HG02884 (cell line): ENCODE measurements around the gene NKD2.

Experiments used
- ATAC-seq: cut with Tn5 transposase; IDR thresholded peaks from one replicate; pipeline ENCODE4 v1.9.1; 2021; ENCODE audit warnings: mild to moderate bottlenecking, moderate library complexity; ENCODE audit not compliant: unreplicated experiment

NKD2 gene

DNA sequence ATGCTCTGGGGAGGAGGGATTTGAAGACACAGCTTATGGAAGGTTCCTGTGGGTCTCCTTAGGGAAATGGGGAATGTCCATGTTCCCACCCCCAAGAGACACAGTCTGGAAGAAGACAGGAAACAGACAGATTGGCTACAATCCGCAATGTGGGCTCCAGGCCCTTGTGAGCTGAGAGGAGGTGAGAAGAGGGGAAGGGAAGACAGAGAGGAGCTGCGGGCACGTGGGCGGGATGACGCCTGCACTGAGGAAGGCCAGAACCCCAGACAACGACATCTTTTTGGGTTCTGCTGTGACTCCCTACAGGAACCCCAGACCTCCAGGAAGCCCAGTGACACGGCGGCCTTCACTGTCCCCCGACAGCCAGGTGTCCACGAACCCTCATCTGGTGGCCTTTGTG, 29.9 kb upstream of the NKD2 start:
- ATAC-seq = no peak

DNA sequence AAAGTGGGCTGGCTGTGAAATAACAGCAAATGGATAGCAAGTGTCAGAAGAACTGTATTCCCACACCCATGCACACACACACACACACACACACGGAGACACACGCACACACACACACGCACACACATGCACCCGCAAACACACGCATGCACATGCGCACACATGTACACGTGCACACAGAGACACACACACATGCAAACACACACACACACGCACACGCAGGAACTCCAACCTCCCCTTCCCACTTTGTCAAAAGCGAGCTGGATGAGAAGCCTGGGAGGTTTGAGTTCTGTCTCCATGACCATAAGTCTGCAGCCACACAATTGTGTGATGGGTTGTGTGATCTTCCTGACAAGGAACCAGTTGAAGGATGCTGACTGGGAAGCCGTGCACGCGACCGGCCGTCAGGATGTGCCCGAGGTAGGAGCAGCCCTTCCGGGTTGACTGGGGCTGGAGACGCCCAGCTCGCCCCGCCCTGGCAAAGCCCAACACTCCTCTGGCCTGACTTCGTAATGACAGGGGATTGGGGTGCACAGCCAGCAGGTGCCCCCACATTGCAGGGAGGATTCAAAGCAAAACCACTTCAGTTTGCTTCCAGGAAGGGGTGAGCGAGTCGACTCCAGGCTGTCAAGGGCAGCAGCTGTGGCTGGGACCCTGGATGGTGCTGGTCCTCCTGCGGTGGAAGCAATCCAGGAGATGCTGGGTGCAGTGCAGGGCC, 29.3 kb upstream of the NKD2 start:
- no peak for ATAC-seq

- ATAC-seq = no peak
Measured at GRCh38 chr5:980001-980588, 28.5 kb upstream of the NKD2 start.

DNA sequence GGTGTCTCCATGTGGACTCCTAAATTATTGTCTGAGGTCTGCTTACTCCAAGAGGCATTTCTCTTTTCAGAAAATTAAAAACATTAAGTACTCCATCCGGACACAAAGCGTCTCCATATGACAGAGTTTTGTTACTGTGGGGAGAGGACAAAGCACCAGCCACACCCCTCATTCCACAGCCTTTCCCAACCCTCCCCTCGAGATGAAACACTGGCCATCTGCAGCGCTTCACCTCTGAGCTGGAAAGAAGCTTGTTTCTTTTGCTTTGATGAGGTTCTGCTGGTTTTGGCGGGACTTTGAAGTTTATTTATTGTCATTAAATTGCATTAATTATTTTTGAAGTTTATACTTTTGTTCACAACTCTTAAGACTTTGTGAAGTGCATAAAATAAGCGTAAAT, 27.6 kb upstream of the NKD2 start:
- ATAC-seq = no peak

DNA sequence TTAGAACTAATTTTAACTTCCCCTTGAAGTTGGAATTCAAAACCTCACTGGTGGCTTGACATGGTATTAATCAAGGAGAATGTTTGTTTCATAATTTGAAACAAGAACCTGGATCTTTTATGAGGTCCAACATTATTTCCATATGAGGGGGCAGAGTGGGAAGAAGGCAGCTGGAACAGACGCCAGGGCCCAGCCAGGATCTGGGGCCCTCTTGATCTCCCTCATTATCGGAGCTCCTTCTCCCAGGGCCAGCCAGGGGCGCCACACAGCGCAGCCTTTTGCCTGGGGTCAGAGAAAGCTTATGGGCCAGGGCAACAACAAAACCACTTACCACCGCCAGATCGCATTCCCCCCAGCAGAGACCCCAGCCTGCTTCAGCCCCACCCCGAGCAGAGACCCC, 27.1 kb upstream of the NKD2 start:
- no peak for ATAC-seq

GRCh38 chr5:982377-983237, 26.0 kb upstream of the NKD2 start:
- ATAC-seq = no peak

DNA sequence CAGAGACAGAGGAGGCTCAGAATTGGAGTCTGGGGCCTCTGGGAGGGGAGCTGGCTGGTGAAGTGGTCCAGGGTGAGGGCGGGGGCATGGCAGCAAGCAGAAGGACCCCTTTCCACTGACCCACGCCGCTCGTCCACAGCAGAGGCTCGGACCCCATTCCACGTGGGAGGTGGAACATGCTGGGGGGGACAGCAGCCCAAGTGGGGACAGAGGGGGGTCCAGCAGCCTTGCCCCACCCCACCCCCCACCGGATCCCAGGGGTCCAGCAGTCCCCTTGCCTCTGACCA, 25.4 kb upstream of the NKD2 start:
- ATAC-seq = no peak

DNA sequence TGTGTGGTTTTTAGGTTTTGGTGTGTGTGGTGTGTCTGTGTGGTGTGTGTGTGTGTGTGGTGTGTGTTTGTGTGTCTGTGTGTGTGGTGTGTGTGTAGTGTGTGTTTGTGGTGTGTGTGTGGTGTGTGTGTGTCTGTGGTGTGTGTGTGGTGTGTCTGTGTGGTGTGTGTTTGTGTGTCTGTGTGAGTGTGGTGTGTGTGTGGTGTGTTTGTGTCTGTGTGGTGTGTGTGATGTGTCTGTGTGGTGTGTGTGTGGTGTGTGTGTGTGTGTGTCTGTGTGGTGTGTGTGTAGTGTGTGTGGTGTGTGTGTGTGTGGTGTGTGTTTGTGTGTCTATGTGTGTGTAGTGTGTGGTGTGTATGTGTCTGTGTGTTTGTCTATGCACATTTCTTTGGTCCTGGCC, 25.0 kb upstream of the NKD2 start:
- ATAC-seq = no peak

DNA sequence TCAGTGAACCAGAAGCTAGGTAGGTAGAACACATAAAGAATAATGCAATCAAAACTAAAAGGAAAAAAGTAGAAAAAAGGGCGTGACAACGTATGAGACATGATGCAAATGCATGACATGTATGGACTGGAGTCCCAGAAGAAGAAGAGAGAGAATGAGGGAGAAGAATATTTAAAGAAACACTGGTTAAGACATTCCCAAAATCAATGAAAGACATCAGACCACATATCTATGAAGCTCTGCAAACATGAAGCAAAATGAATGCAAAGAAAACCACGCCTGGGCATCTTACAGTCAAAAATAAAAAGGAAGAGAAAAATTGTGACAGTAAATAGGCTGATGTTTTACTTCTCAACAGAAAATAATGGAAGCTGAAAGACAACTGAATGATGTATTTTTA, 23.8 kb upstream of the NKD2 start:
- ATAC-seq = no peak

- ATAC-seq = no peak
Measured at GRCh38 chr5:987761-988160, 20.8 kb upstream of the NKD2 start.

DNA sequence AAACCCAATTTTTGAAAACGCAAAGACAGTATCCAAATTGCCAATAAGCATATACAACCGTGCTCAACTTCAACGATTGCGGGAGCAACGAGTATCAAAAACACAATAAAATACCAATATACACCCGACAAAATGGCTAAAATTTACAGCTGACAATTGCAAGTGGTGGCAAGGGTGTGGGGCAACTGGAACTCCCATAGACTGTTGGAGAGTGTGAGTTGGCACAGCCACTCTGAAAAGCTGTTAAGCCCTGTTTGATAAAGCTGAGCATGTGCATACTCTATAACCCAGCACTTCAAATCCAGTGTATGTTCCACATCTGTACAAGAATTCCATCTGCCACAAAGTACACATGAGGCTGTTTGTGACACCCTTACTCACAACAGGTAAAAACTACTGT, 20.3 kb upstream of the NKD2 start:
- no peak for ATAC-seq

- no peak for ATAC-seq
Measured at GRCh38 chr5:989961-990530, 18.6 kb upstream of the NKD2 start.

- ATAC-seq = no peak
Measured at GRCh38 chr5:991472-992267, 16.9 kb upstream of the NKD2 start.

GRCh38 chr5:994272-994607, 14.4 kb upstream of the NKD2 start:
- ATAC-seq = no peak

DNA sequence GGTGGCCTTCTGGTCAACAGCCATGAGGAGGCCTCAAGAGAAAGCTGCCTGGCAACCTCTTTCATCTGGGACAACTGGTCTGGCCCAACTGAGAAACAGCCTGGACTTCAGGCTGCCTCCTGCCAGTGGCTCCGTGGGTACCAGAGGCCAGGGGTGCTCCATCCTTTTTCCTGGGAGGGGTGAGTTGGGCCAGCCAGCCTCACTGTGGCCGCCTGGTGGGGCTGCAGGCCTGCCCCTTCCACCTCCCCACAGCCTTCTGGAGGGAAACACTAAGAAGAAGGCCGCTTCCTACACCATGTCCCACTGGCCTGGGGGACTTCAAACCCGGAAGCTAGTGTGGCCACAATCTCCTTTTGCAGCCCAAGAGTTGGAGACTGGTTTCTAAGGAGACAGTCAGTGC, 13.8 kb upstream of the NKD2 start:
- no peak for ATAC-seq

- ATAC-seq = no peak
Measured at GRCh38 chr5:995318-995717, 13.3 kb upstream of the NKD2 start.

- ATAC-seq = no peak
Measured at GRCh38 chr5:997001-997474, 11.6 kb upstream of the NKD2 start.

DNA sequence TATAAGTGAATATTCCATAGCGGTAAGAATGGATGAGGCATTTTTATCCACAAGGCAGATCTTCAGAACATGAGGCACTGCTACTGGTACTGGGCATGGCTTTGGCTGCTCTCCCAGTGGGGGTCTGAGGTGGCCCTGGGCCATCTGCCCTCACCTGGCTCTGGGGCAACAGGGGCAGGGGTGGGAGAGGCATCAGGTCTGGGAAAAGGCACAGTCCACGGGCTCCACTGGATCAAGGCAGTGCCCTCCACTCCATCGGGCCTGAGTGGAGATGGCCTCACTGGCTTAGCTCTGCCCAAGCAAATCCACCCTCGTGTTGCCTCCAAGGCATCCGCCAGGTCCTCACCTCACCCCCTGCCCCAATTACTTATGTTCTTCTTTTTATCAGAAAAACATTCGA, 10.9 kb upstream of the NKD2 start:
- ATAC-seq = no peak

GRCh38 chr5:998246-999031, 10.2 kb upstream of the NKD2 start:
- no peak for ATAC-seq

DNA sequence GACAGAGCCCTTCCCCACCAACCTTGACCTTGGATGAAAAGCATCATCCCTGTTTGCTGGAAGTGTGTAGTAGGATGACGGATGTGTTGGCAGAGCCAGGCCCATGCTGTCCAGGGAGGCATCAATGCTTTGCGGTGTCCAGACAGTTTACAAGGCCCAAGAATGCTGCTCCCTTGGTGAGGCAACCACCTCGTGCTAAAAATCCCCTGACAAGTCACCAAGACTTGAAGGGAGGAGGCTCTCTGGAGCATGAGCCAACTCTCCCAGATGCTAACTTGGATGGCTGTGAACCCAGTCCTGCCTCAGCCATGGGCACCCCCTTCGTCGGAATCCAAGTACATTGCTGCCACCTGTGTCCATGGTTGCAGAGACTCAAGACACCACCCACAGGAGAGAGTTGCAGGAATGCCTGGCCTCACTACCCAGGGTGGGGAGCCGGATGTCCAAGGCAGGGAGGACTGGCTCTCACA, 9.5 kb upstream of the NKD2 start:
- no peak for ATAC-seq
